ENCODE measurements around the gene KCNJ9. TPM values are rescaled to one million over a fixed set of nuclear protein-coding genes. Genes with fewer than 3 reads are reported as not detected.

The KCNJ9 gene
- total and polyA plus RNA-seq, 2 experiments from 2014 or later, result 0.24 to 0.34 TPM

DNA sequence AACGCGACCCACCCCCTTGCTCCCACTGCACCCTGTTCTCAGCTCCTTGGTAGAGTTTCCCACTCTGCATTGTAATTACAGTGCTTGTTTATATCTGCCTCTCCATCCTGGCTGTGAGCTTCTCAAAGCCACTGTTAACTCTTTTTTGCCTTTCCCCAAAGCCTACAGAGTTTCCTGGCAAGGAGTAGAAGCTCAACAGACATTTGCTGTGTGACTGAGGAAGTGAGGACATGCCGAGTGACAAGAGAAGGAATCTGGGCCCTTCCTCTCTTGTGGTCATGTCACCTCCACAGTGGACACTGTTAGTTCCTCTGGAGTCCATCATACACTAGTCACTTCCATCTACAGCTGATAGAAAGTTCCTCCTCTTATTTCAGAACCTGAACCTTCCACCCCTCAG, 23.1 kb downstream of the KCNJ9 start:
- Mint-ChIP-seq H3K27me3 (ENCODE audit: insufficient read depth, low read depth, poor library complexity) (peaks cover 10% of the 10 kb centered on the region), H3K9me3 (no peaks in the 10 kb centered on the region), H3K4me1 (peaks cover 41% of the 10 kb centered on the region), H3K36me3 (ENCODE audit: low read depth) (no peaks in the 10 kb centered on the region), H3K27ac (no peak overlapping the region), H3K4me3 (no peak overlapping the region)
- H2AFZ ChIP-seq, result peak overlapping the region; percentile 87
- no peak overlapping the region for H3K4me2 ChIP-seq
- DNase-seq (ENCODE audit: low spot score) (no peak), ATAC-seq (no peak)
- H3K27me3 ChIP-seq (ENCODE audit: insufficient read depth), result no peaks in the 10 kb centered on the region
- no peak overlapping the region for H3K27ac ChIP-seq (ENCODE audit: low read depth)
- peaks cover 22% of the 10 kb centered on the region for H3K4me1 ChIP-seq (ENCODE audit: insufficient read depth)
- no peaks in the 10 kb centered on the region for H3K79me2 ChIP-seq (replicated peaks; ENCODE audit: insufficient read depth)
- H3K9me2 ChIP-seq (ENCODE audit: insufficient read depth), result peaks cover 9% of the 10 kb centered on the region
- no peaks in the 10 kb centered on the region for H4K20me1 ChIP-seq (replicated peaks; ENCODE audit: insufficient read depth)
- TF ChIP-seq CREB1 (CRISPR knock-in tag; IDR thresholded peaks at IDR 0.05; ENCODE audit: low read depth) (no peak), EZH2phosphoT487 (IDR thresholded peaks at IDR 0.05; ENCODE audit: unreplicated experiment) (no peak), STAT1 (IDR thresholded peaks at IDR 0.05; ENCODE audit: unreplicated experiment) (no peak), EZH2 (IDR thresholded peaks at IDR 0.05; ENCODE audit: low read depth, unreplicated experiment) (no peak), JUNB (IDR thresholded peaks at IDR 0.05; ENCODE audit: unreplicated experiment) (no peak), ZNF331 (CRISPR knock-in tag; IDR thresholded peaks at IDR 0.05; ENCODE audit: low read depth) (no peak), POLR2AphosphoS5 (IDR thresholded peaks at IDR 0.05; ENCODE audit: low read depth) (no peak), ZNF114 (CRISPR knock-in tag; IDR thresholded peaks at IDR 0.05) (no peak), NANOG (IDR thresholded peaks at IDR 0.05; ENCODE audit: borderline replicate concordance) (no peak)
- TF ChIP-seq, protein P1, sequence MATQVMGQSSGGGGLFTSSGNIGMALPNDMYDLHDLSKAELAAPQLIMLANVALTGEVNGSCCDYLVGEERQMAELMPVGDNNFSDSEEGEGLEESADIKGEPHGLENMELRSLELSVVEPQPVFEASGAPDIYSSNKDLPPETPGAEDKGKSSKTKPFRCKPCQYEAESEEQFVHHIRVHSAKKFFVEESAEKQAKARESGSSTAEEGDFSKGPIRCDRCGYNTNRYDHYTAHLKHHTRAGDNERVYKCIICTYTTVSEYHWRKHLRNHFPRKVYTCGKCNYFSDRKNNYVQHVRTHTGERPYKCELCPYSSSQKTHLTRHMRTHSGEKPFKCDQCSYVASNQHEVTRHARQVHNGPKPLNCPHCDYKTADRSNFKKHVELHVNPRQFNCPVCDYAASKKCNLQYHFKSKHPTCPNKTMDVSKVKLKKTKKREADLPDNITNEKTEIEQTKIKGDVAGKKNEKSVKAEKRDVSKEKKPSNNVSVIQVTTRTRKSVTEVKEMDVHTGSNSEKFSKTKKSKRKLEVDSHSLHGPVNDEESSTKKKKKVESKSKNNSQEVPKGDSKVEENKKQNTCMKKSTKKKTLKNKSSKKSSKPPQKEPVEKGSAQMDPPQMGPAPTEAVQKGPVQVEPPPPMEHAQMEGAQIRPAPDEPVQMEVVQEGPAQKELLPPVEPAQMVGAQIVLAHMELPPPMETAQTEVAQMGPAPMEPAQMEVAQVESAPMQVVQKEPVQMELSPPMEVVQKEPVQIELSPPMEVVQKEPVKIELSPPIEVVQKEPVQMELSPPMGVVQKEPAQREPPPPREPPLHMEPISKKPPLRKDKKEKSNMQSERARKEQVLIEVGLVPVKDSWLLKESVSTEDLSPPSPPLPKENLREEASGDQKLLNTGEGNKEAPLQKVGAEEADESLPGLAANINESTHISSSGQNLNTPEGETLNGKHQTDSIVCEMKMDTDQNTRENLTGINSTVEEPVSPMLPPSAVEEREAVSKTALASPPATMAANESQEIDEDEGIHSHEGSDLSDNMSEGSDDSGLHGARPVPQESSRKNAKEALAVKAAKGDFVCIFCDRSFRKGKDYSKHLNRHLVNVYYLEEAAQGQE (IDR thresholded peaks at IDR 0.05; ENCODE audit: unreplicated experiment), result no peak
- TF ChIP-seq, protein P2, sequence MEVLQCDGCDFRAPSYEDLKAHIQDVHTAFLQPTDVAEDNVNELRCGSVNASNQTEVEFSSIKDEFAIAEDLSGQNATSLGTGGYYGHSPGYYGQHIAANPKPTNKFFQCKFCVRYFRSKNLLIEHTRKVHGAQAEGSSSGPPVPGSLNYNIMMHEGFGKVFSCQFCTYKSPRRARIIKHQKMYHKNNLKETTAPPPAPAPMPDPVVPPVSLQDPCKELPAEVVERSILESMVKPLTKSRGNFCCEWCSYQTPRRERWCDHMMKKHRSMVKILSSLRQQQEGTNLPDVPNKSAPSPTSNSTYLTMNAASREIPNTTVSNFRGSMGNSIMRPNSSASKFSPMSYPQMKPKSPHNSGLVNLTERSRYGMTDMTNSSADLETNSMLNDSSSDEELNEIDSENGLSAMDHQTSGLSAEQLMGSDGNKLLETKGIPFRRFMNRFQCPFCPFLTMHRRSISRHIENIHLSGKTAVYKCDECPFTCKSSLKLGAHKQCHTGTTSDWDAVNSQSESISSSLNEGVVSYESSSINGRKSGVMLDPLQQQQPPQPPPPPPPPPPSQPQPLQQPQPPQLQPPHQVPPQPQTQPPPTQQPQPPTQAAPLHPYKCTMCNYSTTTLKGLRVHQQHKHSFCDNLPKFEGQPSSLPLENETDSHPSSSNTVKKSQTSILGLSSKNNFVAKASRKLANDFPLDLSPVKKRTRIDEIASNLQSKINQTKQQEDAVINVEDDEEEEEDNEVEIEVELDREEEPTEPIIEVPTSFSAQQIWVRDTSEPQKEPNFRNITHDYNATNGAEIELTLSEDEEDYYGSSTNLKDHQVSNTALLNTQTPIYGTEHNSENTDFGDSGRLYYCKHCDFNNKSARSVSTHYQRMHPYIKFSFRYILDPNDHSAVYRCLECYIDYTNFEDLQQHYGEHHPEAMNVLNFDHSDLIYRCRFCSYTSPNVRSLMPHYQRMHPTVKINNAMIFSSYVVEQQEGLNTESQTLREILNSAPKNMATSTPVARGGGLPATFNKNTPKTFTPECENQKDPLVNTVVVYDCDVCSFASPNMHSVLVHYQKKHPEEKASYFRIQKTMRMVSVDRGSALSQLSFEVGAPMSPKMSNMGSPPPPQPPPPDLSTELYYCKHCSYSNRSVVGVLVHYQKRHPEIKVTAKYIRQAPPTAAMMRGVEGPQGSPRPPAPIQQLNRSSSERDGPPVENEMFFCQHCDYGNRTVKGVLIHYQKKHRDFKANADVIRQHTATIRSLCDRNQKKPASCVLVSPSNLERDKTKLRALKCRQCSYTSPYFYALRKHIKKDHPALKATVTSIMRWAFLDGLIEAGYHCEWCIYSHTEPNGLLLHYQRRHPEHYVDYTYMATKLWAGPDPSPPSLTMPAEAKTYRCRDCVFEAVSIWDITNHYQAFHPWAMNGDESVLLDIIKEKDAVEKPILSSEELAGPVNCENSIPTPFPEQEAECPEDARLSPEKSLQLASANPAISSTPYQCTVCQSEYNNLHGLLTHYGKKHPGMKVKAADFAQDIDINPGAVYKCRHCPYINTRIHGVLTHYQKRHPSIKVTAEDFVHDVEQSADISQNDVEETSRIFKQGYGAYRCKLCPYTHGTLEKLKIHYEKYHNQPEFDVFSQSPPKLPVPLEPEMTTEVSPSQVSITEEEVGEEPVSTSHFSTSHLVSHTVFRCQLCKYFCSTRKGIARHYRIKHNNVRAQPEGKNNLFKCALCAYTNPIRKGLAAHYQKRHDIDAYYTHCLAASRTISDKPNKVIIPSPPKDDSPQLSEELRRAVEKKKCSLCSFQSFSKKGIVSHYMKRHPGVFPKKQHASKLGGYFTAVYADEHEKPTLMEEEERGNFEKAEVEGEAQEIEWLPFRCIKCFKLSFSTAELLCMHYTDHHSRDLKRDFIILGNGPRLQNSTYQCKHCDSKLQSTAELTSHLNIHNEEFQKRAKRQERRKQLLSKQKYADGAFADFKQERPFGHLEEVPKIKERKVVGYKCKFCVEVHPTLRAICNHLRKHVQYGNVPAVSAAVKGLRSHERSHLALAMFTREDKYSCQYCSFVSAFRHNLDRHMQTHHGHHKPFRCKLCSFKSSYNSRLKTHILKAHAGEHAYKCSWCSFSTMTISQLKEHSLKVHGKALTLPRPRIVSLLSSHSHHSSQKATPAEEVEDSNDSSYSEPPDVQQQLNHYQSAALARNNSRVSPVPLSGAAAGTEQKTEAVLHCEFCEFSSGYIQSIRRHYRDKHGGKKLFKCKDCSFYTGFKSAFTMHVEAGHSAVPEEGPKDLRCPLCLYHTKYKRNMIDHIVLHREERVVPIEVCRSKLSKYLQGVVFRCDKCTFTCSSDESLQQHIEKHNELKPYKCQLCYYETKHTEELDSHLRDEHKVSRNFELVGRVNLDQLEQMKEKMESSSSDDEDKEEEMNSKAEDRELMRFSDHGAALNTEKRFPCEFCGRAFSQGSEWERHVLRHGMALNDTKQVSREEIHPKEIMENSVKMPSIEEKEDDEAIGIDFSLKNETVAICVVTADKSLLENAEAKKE (CRISPR knock-in tag; IDR thresholded peaks at IDR 0.05), result no peak
- TF ChIP-seq, protein P3, sequence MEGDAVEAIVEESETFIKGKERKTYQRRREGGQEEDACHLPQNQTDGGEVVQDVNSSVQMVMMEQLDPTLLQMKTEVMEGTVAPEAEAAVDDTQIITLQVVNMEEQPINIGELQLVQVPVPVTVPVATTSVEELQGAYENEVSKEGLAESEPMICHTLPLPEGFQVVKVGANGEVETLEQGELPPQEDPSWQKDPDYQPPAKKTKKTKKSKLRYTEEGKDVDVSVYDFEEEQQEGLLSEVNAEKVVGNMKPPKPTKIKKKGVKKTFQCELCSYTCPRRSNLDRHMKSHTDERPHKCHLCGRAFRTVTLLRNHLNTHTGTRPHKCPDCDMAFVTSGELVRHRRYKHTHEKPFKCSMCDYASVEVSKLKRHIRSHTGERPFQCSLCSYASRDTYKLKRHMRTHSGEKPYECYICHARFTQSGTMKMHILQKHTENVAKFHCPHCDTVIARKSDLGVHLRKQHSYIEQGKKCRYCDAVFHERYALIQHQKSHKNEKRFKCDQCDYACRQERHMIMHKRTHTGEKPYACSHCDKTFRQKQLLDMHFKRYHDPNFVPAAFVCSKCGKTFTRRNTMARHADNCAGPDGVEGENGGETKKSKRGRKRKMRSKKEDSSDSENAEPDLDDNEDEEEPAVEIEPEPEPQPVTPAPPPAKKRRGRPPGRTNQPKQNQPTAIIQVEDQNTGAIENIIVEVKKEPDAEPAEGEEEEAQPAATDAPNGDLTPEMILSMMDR (conservative IDR thresholded peaks at IDR 0.05; ENCODE audit: low read depth in 2 of 2), result no peak
- TF ChIP-seq, protein P4, sequence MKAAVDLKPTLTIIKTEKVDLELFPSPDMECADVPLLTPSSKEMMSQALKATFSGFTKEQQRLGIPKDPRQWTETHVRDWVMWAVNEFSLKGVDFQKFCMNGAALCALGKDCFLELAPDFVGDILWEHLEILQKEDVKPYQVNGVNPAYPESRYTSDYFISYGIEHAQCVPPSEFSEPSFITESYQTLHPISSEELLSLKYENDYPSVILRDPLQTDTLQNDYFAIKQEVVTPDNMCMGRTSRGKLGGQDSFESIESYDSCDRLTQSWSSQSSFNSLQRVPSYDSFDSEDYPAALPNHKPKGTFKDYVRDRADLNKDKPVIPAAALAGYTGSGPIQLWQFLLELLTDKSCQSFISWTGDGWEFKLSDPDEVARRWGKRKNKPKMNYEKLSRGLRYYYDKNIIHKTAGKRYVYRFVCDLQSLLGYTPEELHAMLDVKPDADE (IDR thresholded peaks at IDR 0.05), result no peak
- 0 out of 2 replicates have a peak, but pooled peaks cover 9% of the 10 kb centered on the region for H3F3A ChIP-seq (replicated peaks; ENCODE audit: low read depth)
- H3K36me3 ChIP-seq (ENCODE audit: insufficient read depth), result no peaks in the 10 kb centered on the region
- H3K4me3 ChIP-seq, result no peak overlapping the region
